ENCODE data around the gene SIDT1.

The SIDT1 gene

GRCh38 chr3:113585720-113586119 lies 53.4 kb downstream of the SIDT1 start:
- H3K4me3 ChIP-seq (ENCODE audit: low read depth, low read length): no peak overlapping the region
- no peak for DNase-seq (ENCODE audit: low read depth)

GRCh38 chr3:113588806-113589205 lies 56.5 kb downstream of the SIDT1 start:
- TF ChIP-seq CTCF (IDR thresholded peaks at IDR 0.05; ENCODE audit: insufficient read depth, low read depth, low read length, missing control alignments): no peak
- DNase-seq (ENCODE audit: low read depth): no peak
- H3K4me3 ChIP-seq (ENCODE audit: low read depth, low read length): no peak overlapping the region

More at GRCh38 chr3:113585720-113586119, 53.4 kb downstream of the SIDT1 start:
- no peak for TF ChIP-seq CTCF (IDR thresholded peaks at IDR 0.05; ENCODE audit: insufficient read depth, low read depth, low read length, missing control alignments)

DNA sequence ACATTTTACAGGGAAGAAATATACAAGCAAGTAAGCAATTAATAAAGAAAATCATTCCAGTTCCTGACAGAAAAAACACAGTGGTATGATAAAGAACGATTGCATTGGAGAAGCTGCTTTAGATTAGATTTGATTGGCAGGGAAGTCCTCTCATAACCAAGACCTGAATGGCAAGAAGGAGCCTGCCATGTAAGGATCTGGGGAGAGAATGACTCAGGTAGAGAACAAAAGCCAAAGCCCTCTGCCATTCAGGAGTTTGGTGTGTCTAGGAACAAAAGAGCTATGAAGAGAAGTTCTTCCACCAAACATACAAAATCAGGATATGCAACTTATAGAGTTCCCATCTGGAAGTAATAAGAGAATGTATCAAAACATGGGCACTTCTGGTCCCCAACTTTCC lies 57.6 kb downstream of the SIDT1 start:
- no peak overlapping the region for H3K4me3 ChIP-seq (ENCODE audit: low read depth, low read length)
- no peak for DNase-seq (ENCODE audit: low read depth)
- TF ChIP-seq CTCF (IDR thresholded peaks at IDR 0.05; ENCODE audit: insufficient read depth, low read depth, low read length, missing control alignments): no peak

DNA sequence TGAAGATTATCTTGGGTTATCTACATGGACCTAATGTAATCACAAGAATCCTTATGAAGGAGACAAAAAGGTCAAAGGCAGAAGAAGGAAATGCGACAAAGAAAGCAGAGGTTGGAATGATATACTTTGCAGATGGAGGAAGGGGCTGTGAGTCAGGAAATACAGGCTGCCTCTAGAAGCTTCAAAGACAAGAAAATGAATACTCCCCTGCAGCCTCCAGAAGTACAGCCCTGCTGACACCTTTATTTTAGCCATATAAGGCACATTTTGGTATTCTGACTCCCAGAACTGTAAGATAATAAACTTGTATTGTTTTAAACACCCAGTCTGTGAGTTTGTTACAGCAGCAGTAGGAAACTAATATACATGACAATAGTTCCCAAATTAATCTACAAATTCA lies 58.6 kb downstream of the SIDT1 start:
- H3K4me3 ChIP-seq (ENCODE audit: low read depth, low read length): no peak overlapping the region
- DNase-seq (ENCODE audit: low read depth): no peak
- no peak for TF ChIP-seq CTCF (IDR thresholded peaks at IDR 0.05; ENCODE audit: insufficient read depth, low read depth, low read length, missing control alignments)

DNA sequence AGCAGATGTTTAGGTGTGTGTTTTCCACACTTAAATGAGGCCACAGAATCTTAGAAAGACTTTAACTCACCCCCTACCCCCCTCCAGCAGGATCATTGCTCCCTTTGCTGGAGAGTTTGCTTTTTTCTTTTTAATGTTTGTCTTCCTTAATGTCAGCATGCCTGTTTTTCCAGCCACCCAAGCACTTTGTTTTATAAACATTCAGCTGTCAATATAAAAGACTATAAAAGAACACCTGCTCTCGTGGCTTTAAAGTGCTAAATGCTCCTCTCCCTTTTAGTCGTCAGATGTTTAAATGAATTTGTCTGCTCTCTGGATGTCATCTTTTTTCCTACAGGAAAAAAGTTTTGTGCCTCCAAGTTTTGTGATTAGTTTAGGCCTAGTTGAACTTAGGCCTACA lies 61.7 kb downstream of the SIDT1 start:
- no peak overlapping the region for H3K4me3 ChIP-seq (ENCODE audit: low read depth, low read length)
- DNase-seq (ENCODE audit: low read depth): no peak
- no peak for TF ChIP-seq CTCF (IDR thresholded peaks at IDR 0.05; ENCODE audit: insufficient read depth, low read depth, low read length, missing control alignments)

- no peak for TF ChIP-seq CTCF (IDR thresholded peaks at IDR 0.05; ENCODE audit: insufficient read depth, low read depth, low read length, missing control alignments)
- no peak overlapping the region for H3K4me3 ChIP-seq (ENCODE audit: low read depth, low read length)
- no peak for DNase-seq (ENCODE audit: low read depth)
These were observed 65.4 kb downstream of the SIDT1 start for GRCh38 chr3:113597596-113598354.

All from GM12865 (cell line).